ENCODE data around the gene MLH1.

DNA sequence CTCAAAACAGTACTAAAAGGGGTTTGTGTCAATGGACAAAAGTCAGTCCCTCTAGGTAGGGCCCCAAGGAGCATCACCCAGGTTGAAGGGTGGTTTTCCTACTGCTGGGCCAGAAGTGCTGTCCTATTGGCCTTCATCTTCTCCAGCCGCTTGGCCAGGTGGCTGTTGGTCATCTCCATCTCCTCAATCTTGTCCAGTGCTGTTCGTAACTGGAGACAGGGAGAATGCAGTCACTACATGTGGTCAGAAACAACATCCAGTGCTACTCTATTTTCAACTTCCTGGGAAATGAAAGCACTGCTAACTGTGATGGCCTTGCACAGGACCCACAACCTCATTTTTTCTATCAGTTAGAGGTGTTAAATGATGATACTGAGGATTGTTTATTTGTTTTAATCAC, 60.4 kb downstream of the MLH1 start:
- TF ChIP-seq GATA3 (IDR thresholded peaks at IDR 0.05; ENCODE audit: low read depth, low read length) (no peak), GATA2 (IDR thresholded peaks at IDR 0.05; ENCODE audit: low read depth, low read length) (no peak)
